GM18519 (cell line): ENCODE results near the gene XPNPEP3.
"Not testable (repeated sequence)": the region's sequence is repeated elsewhere in the genome, so short reads cannot be mapped to it uniquely, and the experiment has no call there.

Experiments used
- ATAC-seq: cut with Tn5 transposase; IDR thresholded peaks from one replicate; pipeline ENCODE4 v1.9.1; 2021; ENCODE audit warnings: mild to moderate bottlenecking, moderate library complexity; ENCODE audit not compliant: unreplicated experiment, low FRiP score

Gene XPNPEP3

DNA sequence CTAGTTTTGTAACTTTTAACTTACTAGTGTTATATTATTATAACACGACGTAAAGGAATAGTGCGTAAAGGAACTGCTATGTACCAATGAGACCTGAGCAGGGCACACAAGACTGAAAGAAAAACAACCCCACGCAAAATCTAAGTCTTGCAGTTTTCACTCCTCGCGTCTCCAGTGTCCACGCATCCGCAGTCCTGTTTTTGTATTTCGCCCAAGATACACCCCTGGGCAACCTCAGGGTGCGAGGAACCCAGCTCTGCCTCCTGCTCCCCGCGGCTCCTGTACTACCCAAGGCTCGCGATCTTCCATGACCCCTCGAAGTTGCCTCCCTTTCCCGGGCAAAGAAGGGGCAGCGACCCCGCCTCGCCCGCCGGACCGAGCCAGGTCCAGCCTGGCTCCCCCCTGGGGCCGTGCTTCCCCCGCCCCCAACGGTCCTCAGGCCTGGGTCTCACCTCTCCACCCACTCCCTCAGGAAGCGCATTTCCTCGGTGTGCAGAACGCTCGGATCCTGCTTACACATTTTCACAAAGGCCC lies 902 bp upstream of the XPNPEP3 start:
- ATAC-seq, result peak; percentile 15

GRCh38 chr22:40857309-40857855 lies 434 bp downstream of the XPNPEP3 start:
- no peak for ATAC-seq

- no peak for ATAC-seq
Observed at GRCh38 chr22:40862013-40862412, 5.1 kb downstream of the XPNPEP3 start, which contains the start of gene DNAJB7. Gene DNAJB7, minus strand, starts transcription at chr22:40862113. Its CDS starts 119 bp downstream, at chr22:40861994.

GRCh38 chr22:40862537-40862936 lies 5.6 kb downstream of the XPNPEP3 start:
- no peak for ATAC-seq

DNA sequence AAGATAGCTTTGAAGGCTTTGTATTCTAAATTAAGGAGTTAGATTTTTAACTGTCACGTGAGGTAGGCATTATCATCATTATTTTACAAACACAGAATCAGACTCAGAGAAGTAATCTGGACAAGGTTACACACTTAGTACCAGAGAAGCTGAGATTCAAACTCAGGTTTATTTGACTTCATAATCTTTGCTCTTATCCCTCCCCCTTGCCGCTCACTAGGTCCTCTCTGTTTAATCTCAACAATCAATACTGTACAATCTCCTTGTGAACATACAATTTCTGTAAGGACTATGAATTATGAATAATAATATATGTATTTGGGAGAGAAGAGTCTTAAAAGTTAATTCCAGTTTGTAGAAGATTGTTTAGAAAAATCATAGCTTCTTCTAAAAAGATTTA lies 10.2 kb downstream of the XPNPEP3 start:
- no peak for ATAC-seq

DNA sequence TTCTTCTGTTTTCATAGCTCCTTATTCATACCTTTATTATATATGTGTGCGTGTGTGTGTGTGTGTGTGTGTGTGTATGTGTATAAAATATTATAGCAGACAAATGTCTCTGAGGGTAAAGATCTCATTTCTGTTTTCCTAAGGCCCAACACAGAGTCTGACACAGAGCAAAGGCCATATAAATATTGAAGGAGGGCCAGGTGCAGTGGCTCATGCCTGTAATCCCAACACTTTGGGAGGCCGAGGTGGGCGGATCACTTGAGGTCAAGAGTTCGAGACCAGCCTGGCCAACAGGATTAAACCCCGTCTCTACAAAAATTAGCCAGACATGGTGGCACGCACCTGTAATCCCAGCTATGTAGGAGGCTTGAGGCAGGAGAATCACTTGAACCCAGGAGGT lies 11.4 kb downstream of the XPNPEP3 start:
- not testable (repeated sequence) for ATAC-seq

- ATAC-seq, result no peak
Observed at GRCh38 chr22:40874016-40874415, 17.1 kb downstream of the XPNPEP3 start.

DNA sequence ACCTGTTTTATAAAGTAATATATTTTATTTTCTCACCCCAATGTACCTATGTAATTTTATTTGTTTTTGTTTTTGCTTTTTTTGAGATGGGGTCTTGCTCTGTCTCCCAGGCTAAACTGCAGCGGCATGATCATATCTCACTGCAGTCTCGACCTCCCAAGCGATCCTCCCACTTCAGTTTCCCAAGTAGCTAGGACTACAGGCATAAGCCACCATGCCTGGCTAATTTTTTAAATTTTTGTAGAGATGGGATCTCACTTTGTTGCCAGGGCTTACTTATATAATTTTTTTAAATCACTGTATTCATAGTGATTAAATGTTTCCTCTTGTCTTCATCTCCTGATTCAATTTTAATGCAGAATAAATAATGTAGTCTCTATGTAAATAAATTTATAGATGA lies 18.2 kb downstream of the XPNPEP3 start:
- ATAC-seq, result no peak

- ATAC-seq, result no peak
Observed at GRCh38 chr22:40876907-40877306, 20.0 kb downstream of the XPNPEP3 start.

GRCh38 chr22:40877488-40877887 lies 20.5 kb downstream of the XPNPEP3 start:
- no peak for ATAC-seq

DNA sequence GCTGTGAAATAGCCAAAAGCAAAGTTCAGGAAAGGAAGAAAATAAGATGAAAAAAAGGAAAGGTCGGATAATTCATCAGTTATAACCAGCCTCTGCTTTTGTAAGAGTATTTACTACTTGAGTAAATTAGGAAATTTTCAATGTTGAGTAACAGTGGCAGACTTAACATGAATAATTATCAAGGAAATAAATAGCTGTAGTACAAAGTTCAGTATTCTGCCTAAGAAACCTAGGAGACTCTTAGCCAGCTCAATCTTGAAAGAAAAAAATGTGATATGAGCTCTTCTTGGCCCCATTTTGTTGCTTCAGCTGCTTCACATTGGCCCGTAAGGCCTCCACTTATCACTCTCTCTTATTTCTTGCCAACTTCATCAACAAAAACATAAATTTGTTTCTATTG lies 22.0 kb downstream of the XPNPEP3 start:
- ATAC-seq, result no peak

- ATAC-seq, result no peak
Observed at GRCh38 chr22:40889116-40889515, 32.2 kb downstream of the XPNPEP3 start.

GRCh38 chr22:40890881-40891280 lies 33.9 kb downstream of the XPNPEP3 start:
- ATAC-seq, result no peak

- no peak for ATAC-seq
Observed at GRCh38 chr22:40894417-40894816, 37.5 kb downstream of the XPNPEP3 start.

GRCh38 chr22:40898850-40899357 lies 42.0 kb downstream of the XPNPEP3 start:
- ATAC-seq, result no peak

GRCh38 chr22:40904101-40904500 lies 47.2 kb downstream of the XPNPEP3 start:
- ATAC-seq, result no peak

GRCh38 chr22:40908895-40909294 lies 51.9 kb downstream of the XPNPEP3 start:
- no peak for ATAC-seq

DNA sequence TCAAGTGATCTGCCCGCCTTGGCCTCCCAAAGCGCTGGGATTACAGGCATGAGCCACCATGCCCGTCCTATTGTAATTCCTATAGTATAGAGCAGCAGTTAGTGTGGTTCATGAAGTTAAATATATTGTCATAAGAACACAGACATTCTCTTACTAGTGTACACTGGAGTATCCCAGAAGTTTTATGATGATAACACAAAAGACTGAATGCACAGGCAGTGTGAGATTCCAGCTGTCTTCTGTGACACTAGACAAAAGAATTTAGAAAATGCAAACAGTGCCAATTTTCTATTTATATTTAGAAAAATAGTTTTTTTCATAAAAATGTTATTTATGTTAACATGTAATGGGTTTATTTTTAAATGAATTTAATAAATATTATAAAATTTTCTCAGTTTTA lies 54.8 kb downstream of the XPNPEP3 start:
- no peak for ATAC-seq

DNA sequence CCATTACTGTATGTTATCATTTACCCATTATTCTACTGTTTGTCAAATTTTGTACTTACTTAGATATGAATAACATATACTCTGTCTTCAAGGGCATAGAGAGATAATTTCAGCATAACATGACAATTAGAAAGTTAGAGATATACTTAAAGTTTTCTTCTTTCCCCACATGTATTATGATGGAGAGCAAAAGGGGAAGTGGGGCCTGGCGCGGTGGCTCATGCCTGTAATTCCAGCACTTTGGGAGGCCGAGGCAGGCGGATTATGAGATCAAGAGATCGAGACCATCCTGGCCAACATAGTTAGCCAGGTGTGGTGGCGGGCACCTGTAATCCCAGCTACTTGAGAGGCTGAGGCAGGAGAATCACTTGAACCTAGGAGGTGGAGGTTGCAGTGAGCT lies 56.0 kb downstream of the XPNPEP3 start:
- not testable (repeated sequence) for ATAC-seq

DNA sequence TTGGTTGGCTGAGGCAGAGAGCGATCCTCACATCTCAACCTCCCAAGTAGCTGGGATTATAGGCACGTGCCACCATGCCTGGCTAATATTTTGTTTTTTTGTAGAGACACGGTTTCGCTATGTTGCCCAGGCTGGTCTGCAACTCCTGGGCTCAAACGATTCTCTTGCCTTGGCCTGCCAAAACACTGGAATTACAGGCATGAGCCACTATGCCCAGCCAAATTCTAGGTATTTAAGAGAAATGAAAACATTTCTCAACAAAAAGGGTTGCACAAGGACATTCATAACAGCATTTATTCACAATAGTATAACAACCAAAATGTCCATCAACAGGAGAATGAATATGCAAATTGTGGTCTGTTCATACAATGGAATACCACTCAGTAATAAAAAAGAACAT lies 62.5 kb downstream of the XPNPEP3 start:
- no peak for ATAC-seq

GRCh38 chr22:40920526-40920925 lies 63.6 kb downstream of the XPNPEP3 start:
- ATAC-seq, result no peak

DNA sequence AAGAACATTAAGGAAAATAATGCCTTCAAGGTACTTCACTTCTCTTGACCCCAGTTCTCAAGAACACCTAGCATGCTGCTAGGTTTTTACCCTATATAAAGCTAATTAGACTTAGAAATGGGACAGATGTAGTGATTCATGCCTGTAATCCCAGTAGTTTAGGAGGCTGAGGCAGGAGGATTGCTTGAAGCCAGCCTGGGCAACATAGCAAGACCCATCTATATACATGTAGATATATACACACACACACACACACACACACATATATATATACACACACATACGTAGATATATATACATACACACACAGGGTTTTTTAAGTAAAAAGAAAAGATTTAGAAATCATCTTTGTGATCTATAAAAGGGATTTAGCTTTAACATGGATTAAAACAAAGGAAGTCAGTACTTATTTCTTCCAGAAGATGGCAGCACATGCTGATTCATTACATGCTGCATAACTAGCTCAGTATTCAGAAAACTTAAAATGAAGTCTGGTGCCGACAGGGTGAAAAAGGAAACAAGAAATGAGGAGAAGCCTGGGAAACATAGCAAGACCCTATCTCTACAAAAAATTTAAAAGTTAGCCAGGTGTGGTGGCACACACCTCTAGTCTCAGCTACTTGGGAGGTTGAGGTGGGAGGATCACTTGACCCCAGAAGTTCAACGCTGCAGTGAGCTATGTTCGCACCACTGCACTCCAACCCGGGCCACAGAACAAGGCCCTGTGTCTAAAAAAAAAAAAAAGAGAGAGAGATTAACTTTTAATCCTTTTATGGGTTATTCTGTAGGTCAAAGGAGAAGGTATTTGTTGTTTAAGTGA lies 65.7 kb downstream of the XPNPEP3 start:
- ATAC-seq, result no peak
